ENCODE data around the gene CCDC142.

The CCDC142 gene

GRCh38 chr2:74501335-74502071, 18.7 kb upstream of the CCDC142 start:
- Histone ChIP-seq H3K79me2 (ENCODE audit: control insufficient read depth, low read length) (peaks cover 7% of the 10 kb centered on the region), H3K9me2 (replicated peaks; ENCODE audit: control insufficient read depth, low read length) (no peaks in the 10 kb centered on the region), H3K4me2 (ENCODE audit: low read length) (no peak overlapping the region), H4K20me1 (ENCODE audit: control insufficient read depth, insufficient read depth, low read depth, low read length) (no peaks in the 10 kb centered on the region), H3K4me3 (ENCODE audit: low read length) (no peak overlapping the region), H3F3A (ENCODE audit: control insufficient read depth, insufficient read depth) (no peaks in the 10 kb centered on the region), H3K36me3 (ENCODE audit: control insufficient read depth, low read length) (peaks cover 11% of the 10 kb centered on the region), H3K9me3 (ENCODE audit: control insufficient read depth, insufficient read depth, low read length) (no peaks in the 10 kb centered on the region), H3K27me3 (ENCODE audit: control insufficient read depth, low read length) (peaks cover 61% of the 10 kb centered on the region), H3K27ac (ENCODE audit: low read depth, low read length) (no peak overlapping the region), H3K4me1 (ENCODE audit: control insufficient read depth, low read length) (peaks cover 31% of the 10 kb centered on the region)
- no peak for TF ChIP-seq EZH2phosphoT487 (IDR thresholded peaks at IDR 0.05; ENCODE audit: borderline replicate concordance, low read length)
- TF ChIP-seq, protein P1, sequence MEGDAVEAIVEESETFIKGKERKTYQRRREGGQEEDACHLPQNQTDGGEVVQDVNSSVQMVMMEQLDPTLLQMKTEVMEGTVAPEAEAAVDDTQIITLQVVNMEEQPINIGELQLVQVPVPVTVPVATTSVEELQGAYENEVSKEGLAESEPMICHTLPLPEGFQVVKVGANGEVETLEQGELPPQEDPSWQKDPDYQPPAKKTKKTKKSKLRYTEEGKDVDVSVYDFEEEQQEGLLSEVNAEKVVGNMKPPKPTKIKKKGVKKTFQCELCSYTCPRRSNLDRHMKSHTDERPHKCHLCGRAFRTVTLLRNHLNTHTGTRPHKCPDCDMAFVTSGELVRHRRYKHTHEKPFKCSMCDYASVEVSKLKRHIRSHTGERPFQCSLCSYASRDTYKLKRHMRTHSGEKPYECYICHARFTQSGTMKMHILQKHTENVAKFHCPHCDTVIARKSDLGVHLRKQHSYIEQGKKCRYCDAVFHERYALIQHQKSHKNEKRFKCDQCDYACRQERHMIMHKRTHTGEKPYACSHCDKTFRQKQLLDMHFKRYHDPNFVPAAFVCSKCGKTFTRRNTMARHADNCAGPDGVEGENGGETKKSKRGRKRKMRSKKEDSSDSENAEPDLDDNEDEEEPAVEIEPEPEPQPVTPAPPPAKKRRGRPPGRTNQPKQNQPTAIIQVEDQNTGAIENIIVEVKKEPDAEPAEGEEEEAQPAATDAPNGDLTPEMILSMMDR (IDR thresholded peaks at IDR 0.05; ENCODE audit: low read depth, low read length, poor library complexity, severe bottlenecking): no peak

DNA sequence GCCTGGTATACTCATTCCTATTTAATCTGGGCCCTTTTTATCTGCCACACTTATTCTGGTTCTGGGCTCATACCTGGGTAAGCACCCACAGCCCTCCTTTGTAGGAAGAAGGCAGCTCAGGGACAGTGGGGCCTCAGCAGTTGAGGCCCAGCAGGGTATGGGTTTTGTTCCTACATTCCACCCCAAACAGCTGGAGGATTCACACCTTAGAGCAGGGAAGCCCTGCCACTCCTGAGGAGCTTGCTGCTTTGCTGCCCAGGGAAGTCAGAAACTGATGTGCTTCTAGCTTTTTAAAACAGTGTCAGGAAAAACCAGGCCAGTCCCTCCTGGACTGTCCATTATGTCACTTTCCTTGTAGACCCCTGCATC, 17.8 kb upstream of the CCDC142 start:
- Histone ChIP-seq H3K27me3 (ENCODE audit: control insufficient read depth, low read length) (peaks cover 61% of the 10 kb centered on the region), H3K36me3 (ENCODE audit: control insufficient read depth, low read length) (peaks cover 6% of the 10 kb centered on the region), H3K27ac (ENCODE audit: low read depth, low read length) (no peak overlapping the region)

DNA sequence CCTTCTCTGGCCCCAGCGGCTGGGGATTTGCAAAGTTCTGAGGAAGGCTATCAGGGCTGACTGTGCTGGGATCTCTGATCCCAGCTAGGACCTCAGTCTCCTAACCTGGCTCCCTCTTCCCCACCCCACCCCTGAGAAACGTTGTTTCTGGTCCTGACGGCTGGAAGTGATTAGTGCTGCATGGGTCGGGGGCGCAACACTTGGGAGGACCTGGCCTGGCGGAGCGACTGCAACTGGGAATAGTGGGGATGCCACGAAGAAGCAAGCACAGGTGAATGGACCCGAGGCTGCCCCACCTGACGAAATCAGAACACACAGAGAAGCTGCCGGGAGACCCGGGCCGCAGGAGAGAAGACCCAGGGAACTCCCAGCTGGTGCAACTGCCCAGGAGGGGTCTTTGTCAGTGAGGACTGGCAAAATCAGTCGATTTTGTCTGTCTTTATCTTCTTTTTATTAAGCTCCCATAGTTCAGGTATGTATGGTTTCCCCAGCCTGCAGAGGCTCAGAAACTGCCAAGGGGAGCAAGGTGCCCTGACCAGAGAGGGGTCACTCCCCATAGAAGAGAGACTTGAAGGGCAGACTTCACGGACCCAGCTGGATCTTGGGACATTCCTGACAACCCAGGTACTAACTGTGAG, 17.3 kb upstream of the CCDC142 start:
- H3K27me3 ChIP-seq (ENCODE audit: control insufficient read depth, low read length): peaks cover 61% of the 10 kb centered on the region
- H4K20me1 ChIP-seq (ENCODE audit: control insufficient read depth, insufficient read depth, low read depth, low read length): no peaks in the 10 kb centered on the region
- H3F3A ChIP-seq (ENCODE audit: control insufficient read depth, insufficient read depth): no peaks in the 10 kb centered on the region
- TF ChIP-seq EZH2phosphoT487 (IDR thresholded peaks at IDR 0.05; ENCODE audit: borderline replicate concordance, low read length): no peak
- TF ChIP-seq, protein P1 (IDR thresholded peaks at IDR 0.05; ENCODE audit: low read depth, low read length, poor library complexity, severe bottlenecking): no peak
- H3K4me2 ChIP-seq (ENCODE audit: low read length): no peak overlapping the region
- H3K9me3 ChIP-seq (ENCODE audit: control insufficient read depth, insufficient read depth, low read length): no peaks in the 10 kb centered on the region
- no peak overlapping the region for H3K4me3 ChIP-seq (ENCODE audit: low read length)
- peaks cover 20% of the 10 kb centered on the region for H3K4me1 ChIP-seq (ENCODE audit: control insufficient read depth, low read length)
- H3K36me3 ChIP-seq (ENCODE audit: control insufficient read depth, low read length): peaks cover under 1% of the 10 kb centered on the region
- H3K79me2 ChIP-seq (ENCODE audit: control insufficient read depth, low read length): no peaks in the 10 kb centered on the region
- no peaks in the 10 kb centered on the region for H3K9me2 ChIP-seq (replicated peaks; ENCODE audit: control insufficient read depth, low read length)
- H3K27ac ChIP-seq (ENCODE audit: low read depth, low read length): no peak overlapping the region

More for the DNA sequence above, 17.8 kb upstream of the CCDC142 start:
- Histone ChIP-seq H3F3A (ENCODE audit: control insufficient read depth, insufficient read depth) (no peaks in the 10 kb centered on the region), H3K4me3 (ENCODE audit: low read length) (no peak overlapping the region), H3K4me1 (ENCODE audit: control insufficient read depth, low read length) (peaks cover 22% of the 10 kb centered on the region), H3K4me2 (ENCODE audit: low read length) (no peak overlapping the region), H3K79me2 (ENCODE audit: control insufficient read depth, low read length) (peaks cover under 1% of the 10 kb centered on the region), H3K9me3 (ENCODE audit: control insufficient read depth, insufficient read depth, low read length) (no peaks in the 10 kb centered on the region), H4K20me1 (ENCODE audit: control insufficient read depth, insufficient read depth, low read depth, low read length) (no peaks in the 10 kb centered on the region), H3K9me2 (replicated peaks; ENCODE audit: control insufficient read depth, low read length) (no peaks in the 10 kb centered on the region)
- peak; percentile 4; the same call in 1 of the 2 replicates for TF ChIP-seq EZH2phosphoT487 (IDR thresholded peaks at IDR 0.05; ENCODE audit: borderline replicate concordance, low read length)
- TF ChIP-seq, protein P1 (IDR thresholded peaks at IDR 0.05; ENCODE audit: low read depth, low read length, poor library complexity, severe bottlenecking): no peak

All from DOHH2 (cell line).